GM18499 (cell line): ENCODE data around the gene EPAS1.

ENCODE experiments used
- ATAC-seq: cut with Tn5 transposase; IDR thresholded peaks from one replicate; pipeline ENCODE4 v1.9.1; 2021; ENCODE audit warnings: moderate number of reproducible peaks; ENCODE audit not compliant: insufficient read depth, unreplicated experiment

Gene EPAS1

DNA sequence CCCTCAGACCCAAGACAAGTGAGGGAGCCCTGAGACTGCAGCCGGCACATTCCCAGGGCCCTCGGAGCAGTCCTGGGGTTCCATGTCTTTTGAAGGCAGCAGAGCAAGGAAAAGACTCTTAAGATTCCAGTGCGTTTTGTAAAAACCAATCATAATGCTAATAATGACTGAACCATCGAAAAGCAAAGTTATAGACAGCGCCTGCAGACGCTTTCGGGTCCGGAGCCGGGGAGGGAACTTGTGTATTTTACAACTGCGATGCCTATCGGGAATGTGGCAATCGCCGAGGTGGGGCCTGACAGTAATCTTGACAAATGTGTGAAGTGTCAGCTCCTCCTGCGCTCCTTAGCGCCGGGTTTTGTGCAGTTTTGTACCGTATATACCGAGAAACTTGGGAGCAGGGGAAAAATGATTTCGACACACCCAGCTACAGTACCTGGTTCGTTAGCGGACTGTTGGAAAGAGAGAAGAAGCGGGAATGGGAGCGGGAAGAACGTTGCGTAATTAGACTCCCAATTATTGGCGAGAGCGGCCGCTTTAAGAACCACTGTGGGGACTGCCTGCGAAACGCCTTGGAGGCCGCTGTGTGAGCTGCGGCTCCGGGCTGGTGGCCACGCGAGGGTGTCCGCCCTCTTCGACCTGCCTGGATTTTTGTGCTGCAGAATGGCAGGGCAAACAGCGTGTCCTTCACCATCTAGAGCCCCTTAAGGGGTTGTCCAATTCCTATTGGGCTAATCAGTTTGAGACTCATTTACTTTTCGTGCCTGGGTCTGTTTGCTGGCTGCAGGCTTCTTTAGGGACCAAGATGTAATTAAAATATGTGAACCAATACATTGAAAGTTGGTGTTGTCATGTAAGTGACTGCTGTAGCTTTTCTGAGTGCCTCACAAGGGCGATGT, 2.4 kb downstream of the EPAS1 start:
- no peak for ATAC-seq

GRCh38 chr2:46300406-46300832, 3.2 kb downstream of the EPAS1 start:
- no peak for ATAC-seq

GRCh38 chr2:46302005-46302695, 4.9 kb downstream of the EPAS1 start:
- ATAC-seq = no peak

DNA sequence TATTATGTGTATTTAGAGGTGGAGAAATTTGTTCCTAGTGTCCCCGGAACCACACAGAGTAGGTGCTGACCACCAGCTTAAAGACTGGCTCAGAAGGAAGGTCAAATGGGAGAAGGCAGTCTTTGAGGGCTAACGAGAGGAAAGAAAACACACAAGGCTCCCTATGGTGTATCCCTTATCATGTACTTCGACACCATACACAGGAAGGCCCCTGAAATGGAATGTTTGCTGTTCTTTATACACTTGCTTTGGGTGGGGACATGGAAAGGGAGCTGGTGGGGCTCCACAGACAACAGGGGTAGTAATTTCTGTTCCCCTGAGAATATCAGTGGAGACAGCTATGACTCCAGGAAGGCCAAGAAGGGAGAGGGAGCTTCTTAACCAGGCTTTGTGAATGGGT, 6.0 kb downstream of the EPAS1 start:
- no peak for ATAC-seq

- ATAC-seq = no peak
Measured at GRCh38 chr2:46303822-46304221, 6.6 kb downstream of the EPAS1 start.

GRCh38 chr2:46304635-46305034, 7.4 kb downstream of the EPAS1 start:
- no peak for ATAC-seq

- no peak for ATAC-seq
Measured at GRCh38 chr2:46305187-46305586, 8.0 kb downstream of the EPAS1 start.

DNA sequence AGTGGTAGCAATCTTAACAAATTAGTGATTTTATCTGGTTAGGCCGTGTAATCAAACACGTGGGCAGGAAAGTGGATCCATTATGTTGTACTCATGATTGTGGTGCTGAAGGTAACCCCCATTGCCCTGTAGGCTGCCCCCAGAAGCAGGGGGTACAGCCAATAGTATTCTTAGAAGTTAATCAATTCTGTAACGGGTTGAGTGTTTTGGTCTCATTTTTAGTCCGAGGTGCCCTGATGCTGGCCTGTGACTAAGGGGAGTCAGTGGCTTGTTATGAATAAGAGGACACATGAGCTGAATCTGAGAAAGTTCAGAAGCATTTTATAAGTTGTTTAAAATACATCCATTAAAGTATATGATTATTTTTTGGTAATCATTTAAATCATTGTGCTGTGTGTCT, 8.6 kb downstream of the EPAS1 start:
- ATAC-seq = no peak

DNA sequence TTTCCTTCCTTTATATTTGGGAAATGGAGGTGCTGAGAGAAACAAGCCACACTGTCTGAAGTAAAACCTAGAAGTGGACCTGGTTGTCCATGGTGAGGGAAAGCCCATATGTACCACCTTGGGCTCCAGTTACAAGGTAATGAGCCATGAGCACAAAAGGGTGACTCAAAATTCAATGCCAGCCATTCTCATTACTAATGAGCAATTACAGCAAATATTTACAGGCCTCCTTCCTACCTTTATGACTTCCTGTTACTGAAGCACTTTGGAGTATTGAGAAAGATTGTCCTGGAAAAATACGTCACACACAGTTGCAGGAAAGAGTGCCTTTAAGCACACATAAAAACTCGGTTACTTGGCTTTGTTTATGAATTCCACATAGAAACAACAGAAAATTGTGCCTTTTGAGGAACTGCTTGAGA, 9.1 kb downstream of the EPAS1 start:
- no peak for ATAC-seq

GRCh38 chr2:46306988-46307655, 9.9 kb downstream of the EPAS1 start:
- no peak for ATAC-seq

DNA sequence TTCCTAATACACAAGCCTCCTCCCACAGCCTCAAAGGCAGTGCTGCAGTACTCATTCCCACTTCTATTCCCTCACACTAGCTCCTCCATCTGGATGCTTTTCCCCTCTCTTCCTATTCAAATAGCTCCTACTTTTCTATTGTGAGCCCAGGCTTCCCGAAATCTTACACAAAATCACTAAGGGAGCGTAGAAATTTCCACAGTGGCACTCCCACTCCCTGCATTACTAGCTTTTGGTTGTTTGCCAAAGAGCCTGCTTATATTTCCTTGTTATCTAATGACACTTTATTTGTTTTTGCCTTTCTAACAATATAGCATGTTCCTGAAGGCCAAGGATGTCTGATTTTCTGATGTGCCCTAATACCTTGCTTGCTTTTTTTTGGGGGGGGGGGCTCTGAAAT, 10.9 kb downstream of the EPAS1 start:
- no peak for ATAC-seq

GRCh38 chr2:46308629-46309028, 11.4 kb downstream of the EPAS1 start:
- ATAC-seq = no peak

- ATAC-seq = no peak
Measured at GRCh38 chr2:46309052-46309953, 12.1 kb downstream of the EPAS1 start.

GRCh38 chr2:46310446-46310845, 13.2 kb downstream of the EPAS1 start:
- ATAC-seq = no peak

DNA sequence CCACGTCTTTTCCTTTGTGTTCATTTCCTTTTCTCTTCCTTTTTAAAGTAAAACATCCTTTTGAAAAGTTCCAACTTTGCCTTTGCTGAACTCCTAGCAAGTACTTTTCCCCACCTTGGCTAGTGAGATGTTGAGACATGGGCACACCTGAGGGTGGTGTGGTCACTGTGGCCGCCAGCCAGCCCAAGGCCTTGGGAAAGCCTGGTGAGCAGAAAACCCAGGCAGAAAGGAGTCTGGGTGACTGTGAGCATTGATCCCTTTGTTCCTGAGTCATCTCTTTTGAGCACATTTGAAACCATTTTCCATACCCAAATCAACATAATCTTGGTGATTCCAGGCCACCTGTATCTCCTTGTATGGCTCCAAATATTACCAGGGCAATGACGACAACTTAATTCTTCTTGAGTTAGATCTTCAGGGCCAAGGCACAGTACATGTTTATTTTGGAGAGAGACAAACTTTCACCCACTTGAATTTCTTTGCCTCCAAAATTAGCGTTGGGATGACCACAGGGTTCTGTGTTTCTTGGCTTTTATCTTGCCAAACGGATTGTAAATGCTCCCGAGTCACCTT, 14.5 kb downstream of the EPAS1 start:
- ATAC-seq = no peak

- no peak for ATAC-seq
Measured at GRCh38 chr2:46313063-46313462, 15.9 kb downstream of the EPAS1 start.

DNA sequence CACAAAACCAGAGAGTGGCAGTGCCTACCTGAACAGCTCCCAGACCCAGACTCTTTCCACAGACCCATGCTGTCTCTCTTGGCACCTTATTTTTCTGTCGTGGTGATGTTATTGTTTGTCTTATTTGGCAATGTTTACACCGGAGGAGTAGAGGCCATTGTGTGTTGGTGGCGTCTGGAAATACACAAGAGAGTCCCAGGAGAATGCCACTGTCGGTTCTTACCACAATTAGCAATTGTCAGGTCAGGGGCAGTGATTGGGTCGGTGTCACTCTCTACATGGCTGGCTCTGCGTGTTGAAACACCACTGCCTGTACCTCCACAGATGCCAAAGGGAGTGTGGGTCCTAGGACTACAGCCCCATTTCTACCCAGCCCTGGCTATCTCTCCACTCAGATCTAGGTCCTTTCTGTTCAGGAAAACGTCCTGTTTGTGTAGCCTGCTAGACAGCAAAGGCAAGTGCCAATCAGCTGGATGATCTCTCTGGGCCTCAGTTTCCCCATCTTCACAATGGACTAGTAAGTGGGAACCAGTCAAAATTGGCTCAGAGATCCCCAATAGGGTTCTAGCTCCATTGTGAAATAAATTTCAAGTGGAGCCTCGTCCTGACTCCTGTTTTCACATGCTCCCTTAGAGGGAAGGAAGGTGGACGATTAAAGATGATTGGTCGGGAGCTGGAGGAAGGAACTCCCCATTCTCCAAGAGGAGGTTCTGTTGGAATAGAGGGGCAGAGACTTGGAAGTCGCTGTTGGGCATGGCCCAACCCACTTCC, 17.0 kb downstream of the EPAS1 start:
- ATAC-seq = no peak

- no peak for ATAC-seq
Measured at GRCh38 chr2:46315103-46315890, 18.1 kb downstream of the EPAS1 start.
